HEK293 (cell line): Measurements from ENCODE around the gene NDOR1.

Experiments used
- CTCF ChIA-PET: fragments of 350-600 bp; formaldehyde crosslinking; extraction: SDS; loops from one replicate; lab custom pipeline; 2021; ENCODE audit warnings: antibody characterized with exemption; lab: Yijun Ruan, JAX
- POLR2A ChIA-PET: fragments of 300-600 bp; formaldehyde crosslinking; extraction: SDS; loops from one replicate; lab custom pipeline; 2020; ENCODE audit warnings: antibody characterized with exemption, inconsistent platforms; lab: Yijun Ruan, JAX
- H3K27ac ChIP-seq: fragments of 200-500 bp; sonication (Bioruptor generic); 2 replicates; pipeline ENCODE4 v1.5.1; 2014; ENCODE audit warnings: low read depth, low read length, control low read depth, inconsistent platforms; ENCODE audit errors: extremely low read depth
- H3K36me3 ChIP-seq, 2 experiments: fragments of 200-500 bp in 1 of 2; sonication (Bioruptor generic) in 1 of 2; 1 replicate in 1 of 2; 2 replicates in 1 of 2; pipeline ENCODE4 v1.5.1; 2014 to 2017; ENCODE audit warnings: inconsistent platforms in 2 of 2, low read length in 2 of 2; ENCODE audit not compliant: control insufficient read depth in 2 of 2, insufficient read depth in 1 of 2
- H3K4me1 ChIP-seq: fragments of 200-500 bp; sonication (Bioruptor generic); 2 replicates; pipeline ENCODE4 v1.5.1; 2014; ENCODE audit warnings: mild to moderate bottlenecking, low read length, inconsistent platforms; ENCODE audit not compliant: control insufficient read depth, insufficient read depth
- H3K4me3 ChIP-seq: 2 replicates; pipeline ENCODE4 v1.5.1; 2011; ENCODE audit warnings: low read depth, mild to moderate bottlenecking, control low read depth, low read length, moderate library complexity
- H3K9me3 ChIP-seq: fragments of 200-500 bp; sonication (Bioruptor generic); 2 replicates; pipeline ENCODE4 v1.5.1; 2014; ENCODE audit warnings: low read depth, low read length, inconsistent platforms; ENCODE audit not compliant: control insufficient read depth, insufficient read depth
- GLI2 ChIP-seq: fragments of 450-650 bp; formaldehyde crosslinking; IDR thresholded peaks from 2 replicates; pipeline ENCODE4; 2017; ENCODE audit warnings: missing biosample characterization, missing genetic modification characterization, low read depth, borderline replicate concordance
- HIC1 ChIP-seq: fragments of 450-650 bp; formaldehyde crosslinking; IDR thresholded peaks from 2 replicates; pipeline ENCODE4 v1.5.1; 2016; ENCODE audit warnings: missing biosample characterization, missing genetic modification characterization
- HOXC10 ChIP-seq: sonication (generic); formaldehyde crosslinking; IDR thresholded peaks from 2 replicates; pipeline ENCODE4 v1.8.1; 2023; ENCODE audit warnings: mild to moderate bottlenecking, missing genetic modification reagents
- MZF1 ChIP-seq: fragments of 450-650 bp; formaldehyde crosslinking; IDR thresholded peaks from 2 replicates; pipeline ENCODE4 v1.5.1; 2017; ENCODE audit warnings: missing biosample characterization, missing genetic modification characterization, borderline replicate concordance
- PATZ1 ChIP-seq: fragments of 450-650 bp; formaldehyde crosslinking; IDR thresholded peaks from 2 replicates; pipeline ENCODE4 v1.5.1; 2016; ENCODE audit warnings: missing biosample characterization, missing genetic modification characterization
- PBX3 ChIP-seq: sonication (generic); formaldehyde crosslinking; IDR thresholded peaks from 2 replicates; pipeline ENCODE4 v1.8.1; 2022; ENCODE audit warnings: mild to moderate bottlenecking, moderate library complexity, missing genetic modification reagents
- YY2 ChIP-seq: fragments of 450-650 bp; formaldehyde crosslinking; IDR thresholded peaks from 2 replicates; pipeline ENCODE4 v1.5.1; 2016; ENCODE audit warnings: missing biosample characterization, missing genetic modification characterization
- ZBTB1 ChIP-seq: fragments of 450-650 bp; formaldehyde crosslinking; IDR thresholded peaks from 2 replicates; pipeline ENCODE4 v1.5.1; 2016; ENCODE audit warnings: missing biosample characterization, missing genetic modification characterization
- ZBTB49 ChIP-seq: fragments of 450-650 bp; formaldehyde crosslinking; IDR thresholded peaks from 2 replicates; pipeline ENCODE4 v1.5.1; 2016; ENCODE audit warnings: missing biosample characterization, missing genetic modification characterization, low read depth
- ZBTB8A ChIP-seq: fragments of 450-650 bp; formaldehyde crosslinking; IDR thresholded peaks from 2 replicates; pipeline ENCODE4 v1.5.1; 2016; ENCODE audit warnings: missing biosample characterization, missing genetic modification characterization
- ZFP3 ChIP-seq: fragments of 450-650 bp; formaldehyde crosslinking; IDR thresholded peaks from 2 replicates; pipeline ENCODE4 v1.5.1; 2016; ENCODE audit warnings: low read depth, missing biosample characterization, missing genetic modification characterization
- ZFP69B ChIP-seq: fragments of 450-650 bp; formaldehyde crosslinking; IDR thresholded peaks from 2 replicates; pipeline ENCODE4 v1.5.1; 2016; ENCODE audit warnings: missing biosample characterization, missing genetic modification characterization
- ZNF114 ChIP-seq: fragments of 450-650 bp; formaldehyde crosslinking; IDR thresholded peaks from 2 replicates; pipeline ENCODE4 v1.5.0; 2017; ENCODE audit warnings: missing biosample characterization, missing genetic modification characterization
- ZNF2 ChIP-seq: fragments of 450-650 bp; formaldehyde crosslinking; IDR thresholded peaks from 2 replicates; pipeline ENCODE4 v1.5.1; 2016; ENCODE audit warnings: missing biosample characterization, missing genetic modification characterization
- ZNF202 ChIP-seq: fragments of 450-650 bp; formaldehyde crosslinking; IDR thresholded peaks from 2 replicates; pipeline ENCODE4 v1.5.1; 2016; ENCODE audit warnings: missing biosample characterization, missing genetic modification characterization, borderline replicate concordance
- ZNF23 ChIP-seq: fragments of 450-650 bp; formaldehyde crosslinking; IDR thresholded peaks from 2 replicates; pipeline ENCODE4 v1.5.1; 2016; ENCODE audit warnings: missing biosample characterization, missing genetic modification characterization, borderline replicate concordance
- ZNF274 ChIP-seq, 2 experiments: fragments of 200-500 bp in 1 of 2; fragments of 450-650 bp in 1 of 2; sonication (Bioruptor generic) in 1 of 2; formaldehyde crosslinking in 1 of 2; IDR thresholded peaks; 2 replicates each; pipeline versions ENCODE4 v1.5.1 to v1.6.1; 2014 to 2016; ENCODE audit warnings: borderline replicate concordance in 1 of 2, inconsistent platforms in 1 of 2, low read length in 1 of 2, missing biosample characterization in 1 of 2, missing genetic modification characterization in 1 of 2
- ZNF416 ChIP-seq: fragments of 450-650 bp; formaldehyde crosslinking; IDR thresholded peaks from 2 replicates; pipeline ENCODE4 v1.5.1; 2016; ENCODE audit warnings: missing biosample characterization, missing genetic modification characterization
- ZNF560 ChIP-seq: fragments of 450-650 bp; formaldehyde crosslinking; IDR thresholded peaks from 2 replicates; pipeline ENCODE4 v1.5.1; 2017; ENCODE audit warnings: missing biosample characterization, missing genetic modification characterization, borderline replicate concordance
- ZNF600 ChIP-seq: fragments of 450-650 bp; formaldehyde crosslinking; IDR thresholded peaks from 2 replicates; pipeline ENCODE4 v1.5.1; 2016; ENCODE audit warnings: missing biosample characterization, missing genetic modification characterization
- ZNF701 ChIP-seq: fragments of 450-650 bp; formaldehyde crosslinking; IDR thresholded peaks from 2 replicates; pipeline ENCODE4 v1.5.1; 2016; ENCODE audit warnings: missing biosample characterization, missing genetic modification characterization
- ZNF707 ChIP-seq: fragments of 450-650 bp; formaldehyde crosslinking; IDR thresholded peaks from 2 replicates; pipeline ENCODE4 v1.5.1; 2016; ENCODE audit warnings: missing biosample characterization, missing genetic modification characterization
- ZNF777 ChIP-seq: fragments of 450-650 bp; formaldehyde crosslinking; IDR thresholded peaks from 2 replicates; pipeline ENCODE4 v1.5.1; 2017; ENCODE audit warnings: missing biosample characterization, missing genetic modification characterization, borderline replicate concordance
- ZSCAN30 ChIP-seq: fragments of 450-650 bp; IDR thresholded peaks from 2 replicates; pipeline ENCODE4 v1.5.1; 2018; ENCODE audit warnings: missing biosample characterization, mild to moderate bottlenecking, missing genetic modification characterization, moderate library complexity

The NDOR1 gene

GRCh38 chr9:137186385-137186784, 19.1 kb upstream of the NDOR1 start:
- ChIA-PET POLR2A (interaction anchor here (7.1 kb wide), 1 partner anchor 19 kb away, joined by 178 read pairs; the partner anchor contains the start of genes NDOR1, TMEM203 and TPRN), CTCF (interaction anchor here (0.8 to 3.5 kb wide), 3 partner anchors 49 to 57 kb away, joined by 3 to 16 read pairs (median 3); no protein-coding TSS in a partner anchor)
- Histone ChIP-seq H3K4me1 (peaks cover 11% of the 10 kb centered on the region), H3K4me3 (no peak overlapping the region), H3K27ac (no peak overlapping the region), H3K9me3 (no peaks in the 10 kb centered on the region), H3K36me3 (peaks cover 0 to 74% of the 10 kb centered on the region in 2 experiments; a peak in 1 of 3 replicates)
- TF ChIP-seq ZNF274 (IDR thresholded peaks at IDR 0.05; ENCODE audit: low read length) (no peak), ZNF274 (tag by site-specific recombination; IDR thresholded peaks at IDR 0.05; ENCODE audit: borderline replicate concordance) (no peak), ZBTB1 (tag by site-specific recombination) (no peak), ZNF560 (tag by site-specific recombination) (no peak), ZNF202 (tag by site-specific recombination) (no peak), YY2 (no peak), PBX3 (CRISPR knock-in tag) (no peak), ZBTB8A (tag by site-specific recombination) (no peak), ZSCAN30 (tag by site-specific recombination) (no peak), ZFP3 (tag by site-specific recombination) (no peak)

GRCh38 chr9:137187386-137187785, 18.1 kb upstream of the NDOR1 start:
- Histone ChIP-seq H3K9me3 (no peaks in the 10 kb centered on the region), H3K4me3 (peak overlapping the region; percentile 92), H3K4me1 (peaks cover 11% of the 10 kb centered on the region)
- no peak for TF ChIP-seq MZF1
- no peak for TF ChIP-seq ZNF600
- no peak for TF ChIP-seq GLI2
- no peak for TF ChIP-seq ZNF416 (tag by site-specific recombination)
- no peak for TF ChIP-seq ZBTB49
- TF ChIP-seq, all 188 proteins: peak for 0
- POLR2A ChIA-PET, result interaction anchor here (1.9 to 7.1 kb wide), 6 partner anchors 18 to 53 kb away, joined by 11 to 178 read pairs (median 34); partner anchors contain the start of genes LRRC26, NDOR1, RNF224 and TMEM203
- Histone ChIP-seq H3K27ac (peak overlapping the region; percentile 92; the same call in 1 of the 2 replicates), H3K36me3 (peaks cover 0 to 79% of the 10 kb centered on the region in 2 experiments; a peak in 1 of 3 replicates)
- CTCF ChIA-PET, result interaction anchor here (0.7 to 3.5 kb wide), 10 partner anchors 11 to 123 kb away, joined by 3 to 22 read pairs (median 4); partner anchors contain the start of gene RNF224

- H3K4me3 ChIP-seq, result peak overlapping the region; percentile 92
- ChIA-PET POLR2A (interaction anchor here (1.4 to 7.1 kb wide), 12 partner anchors 10 to 102 kb away, joined by 5 to 178 read pairs (median 24); partner anchors contain the start of genes LRRC26, MAN1B1, NDOR1 and RNF224), CTCF (interaction anchor here (0.8 to 3.5 kb wide), 9 partner anchors 10 to 68 kb away, joined by 3 to 22 read pairs (median 4); partner anchors contain the start of genes RNF224 and TPRN)
- H3K36me3 ChIP-seq, result peaks cover 0 to 75% of the 10 kb centered on the region in 2 experiments; a peak in 1 of 3 replicates
- peaks cover 11% of the 10 kb centered on the region for H3K4me1 ChIP-seq
- no peaks in the 10 kb centered on the region for H3K9me3 ChIP-seq
- H3K27ac ChIP-seq, result peak overlapping the region; percentile 92
- TF ChIP-seq ZNF777 (peak; percentile 67; the same call in 1 of the 2 replicates), ZFP69B (tag by site-specific recombination) (no peak), ZNF707 (no peak), MZF1 (no peak), ZNF2 (tag by site-specific recombination) (peak; percentile 89; the same call in 1 of the 2 replicates), HOXC10 (CRISPR knock-in tag) (no peak), PATZ1 (tag by site-specific recombination) (no peak), HIC1 (tag by site-specific recombination) (no peak), ZNF701 (tag by site-specific recombination) (no peak), ZNF23 (tag by site-specific recombination) (no peak), ZNF114 (tag by site-specific recombination) (no peak)
These were observed 17.4 kb upstream of the NDOR1 start for GRCh38 chr9:137188086-137188489.
